SK-N-MC (cell line): ENCODE results near the gene EFNA2.
A peak's percentile ranks its signal among the peaks of the same experiment; 100 is the strongest.
"Not testable (repeated sequence)": the region's sequence is repeated elsewhere in the genome, so short reads cannot be mapped to it uniquely, and the experiment has no call there.

Experiments used
- DNase-seq: peaks from one replicate; pipeline ENCODE4 v3.0.0-alpha.2; 2011; ENCODE audit warnings: low read depth, low spot score
- H3K27ac ChIP-seq: fragments of 200-600 bp; sonication (generic); 2 replicates; pipeline ENCODE4 v1.5.1; 2016; ENCODE audit warnings: mixed run types
- H3K36me3 ChIP-seq: fragments of 200-600 bp; sonication (generic); 2 replicates; pipeline ENCODE4 v1.6.1; 2017; ENCODE audit warnings: antibody characterized with exemption, low read length, mixed read lengths; ENCODE audit not compliant: insufficient read depth
- H3K4me3 ChIP-seq: fragments of 200-600 bp; sonication (generic); 2 replicates; pipeline ENCODE4 v1.5.1; 2016
- H3K9ac ChIP-seq: fragments of 200-600 bp; sonication (generic); 2 replicates; pipeline ENCODE4 v1.8.0; 2017; ENCODE audit warnings: mixed run types, mixed read lengths; ENCODE audit not compliant: insufficient read length
- H3K9me3 ChIP-seq: fragments of 200-600 bp; sonication (generic); 2 replicates; pipeline ENCODE4 v1.6.1; 2017; ENCODE audit warnings: low read depth, mild to moderate bottlenecking, antibody characterized with exemption, low read length, moderate library complexity, mixed read lengths
- EZH2 ChIP-seq: fragments of 200-600 bp; sonication (generic); IDR thresholded peaks from one replicate; pipeline ENCODE4 v1.6.1; 2017; ENCODE audit warnings: antibody characterized with exemption
- FOXP2 ChIP-seq: optimal IDR thresholded peaks from 2 replicates; pipeline ENCODE3; 2011; ENCODE audit warnings: mild to moderate bottlenecking, moderate library complexity; ENCODE audit not compliant: insufficient read depth; ENCODE audit errors: extremely low read length, control extremely low read depth
- POLR2AphosphoS5 ChIP-seq: IDR thresholded peaks from 2 replicates; pipeline ENCODE4 v1.6.1; 2012; ENCODE audit warnings: mild to moderate bottlenecking, low read depth, low read length, borderline replicate concordance

Gene EFNA2

DNA sequence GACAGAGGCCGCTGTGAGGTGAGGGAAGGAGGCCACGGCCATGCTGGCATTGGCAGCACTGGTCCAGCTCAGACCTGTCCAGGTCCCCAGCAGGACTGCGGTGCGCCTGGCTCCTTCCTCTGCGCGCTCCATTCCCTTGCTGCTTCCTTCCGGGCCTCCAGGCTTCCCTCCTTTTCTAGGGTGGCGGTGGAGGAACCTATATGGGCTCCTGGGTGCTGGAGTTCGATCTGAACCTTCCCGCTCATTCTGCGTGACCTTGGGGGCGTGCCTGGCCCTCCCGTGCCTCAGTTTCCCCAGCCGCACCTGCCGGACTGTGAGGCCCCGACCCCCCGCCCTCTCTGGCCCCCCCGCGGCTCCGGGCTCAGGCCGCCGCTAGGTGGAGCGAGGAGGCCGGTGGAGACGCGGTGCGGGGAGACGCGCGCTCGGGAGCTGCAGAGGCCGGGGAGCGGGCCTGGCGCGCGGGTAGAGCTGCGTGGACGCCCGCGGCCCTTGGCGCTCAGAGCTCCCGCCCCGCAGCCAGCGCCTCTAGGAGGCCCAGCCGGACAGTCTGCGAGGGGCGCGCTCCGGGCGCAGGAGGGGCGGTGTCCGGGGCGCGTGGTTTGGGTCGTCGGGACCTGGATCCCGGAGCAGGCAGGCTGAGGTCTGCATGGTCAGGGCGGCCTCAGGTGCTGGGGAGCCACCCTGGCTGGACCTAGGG lies 29.9 kb downstream of the EFNA2 start:
- Histone ChIP-seq H3K27ac (no peak overlapping the region), H3K9ac (no peak overlapping the region), H3K4me3 (peak overlapping the region; percentile 42; the same call in 1 of the 2 replicates), H3K36me3 (no peaks in the 10 kb centered on the region), H3K9me3 (no peaks in the 10 kb centered on the region)
- DNase-seq, result no peak
- TF ChIP-seq EZH2 (no peak), POLR2AphosphoS5 (no peak), FOXP2 (no peak)

DNA sequence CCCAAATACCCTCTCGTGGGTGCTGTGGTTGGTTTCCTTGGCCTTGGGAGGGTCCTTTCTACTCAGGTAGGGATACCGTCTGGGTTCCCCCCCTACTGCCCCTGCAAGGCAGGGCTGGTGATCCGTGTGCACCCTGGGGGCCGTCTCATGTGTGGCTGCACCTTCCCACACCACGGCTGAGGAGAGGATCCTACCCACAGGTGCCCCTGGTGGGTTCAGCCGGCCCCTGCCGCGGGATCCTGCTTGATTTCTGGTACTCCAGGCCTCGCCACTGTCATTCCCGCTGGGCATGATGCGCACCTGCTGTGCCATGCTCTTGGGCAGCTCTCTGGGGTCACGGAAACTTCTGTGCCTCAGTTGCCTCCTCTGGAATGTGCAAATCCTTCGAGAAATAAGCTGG lies 30.8 kb downstream of the EFNA2 start:
- no peaks in the 10 kb centered on the region for H3K9me3 ChIP-seq
- H3K27ac ChIP-seq, result no peak overlapping the region
- H3K9ac ChIP-seq, result no peak overlapping the region
- no peak for TF ChIP-seq POLR2AphosphoS5
- TF ChIP-seq FOXP2, result no peak
- no peak for TF ChIP-seq EZH2
- H3K36me3 ChIP-seq, result no peaks in the 10 kb centered on the region
- H3K4me3 ChIP-seq, result no peak overlapping the region
- DNase-seq, result no peak

DNA sequence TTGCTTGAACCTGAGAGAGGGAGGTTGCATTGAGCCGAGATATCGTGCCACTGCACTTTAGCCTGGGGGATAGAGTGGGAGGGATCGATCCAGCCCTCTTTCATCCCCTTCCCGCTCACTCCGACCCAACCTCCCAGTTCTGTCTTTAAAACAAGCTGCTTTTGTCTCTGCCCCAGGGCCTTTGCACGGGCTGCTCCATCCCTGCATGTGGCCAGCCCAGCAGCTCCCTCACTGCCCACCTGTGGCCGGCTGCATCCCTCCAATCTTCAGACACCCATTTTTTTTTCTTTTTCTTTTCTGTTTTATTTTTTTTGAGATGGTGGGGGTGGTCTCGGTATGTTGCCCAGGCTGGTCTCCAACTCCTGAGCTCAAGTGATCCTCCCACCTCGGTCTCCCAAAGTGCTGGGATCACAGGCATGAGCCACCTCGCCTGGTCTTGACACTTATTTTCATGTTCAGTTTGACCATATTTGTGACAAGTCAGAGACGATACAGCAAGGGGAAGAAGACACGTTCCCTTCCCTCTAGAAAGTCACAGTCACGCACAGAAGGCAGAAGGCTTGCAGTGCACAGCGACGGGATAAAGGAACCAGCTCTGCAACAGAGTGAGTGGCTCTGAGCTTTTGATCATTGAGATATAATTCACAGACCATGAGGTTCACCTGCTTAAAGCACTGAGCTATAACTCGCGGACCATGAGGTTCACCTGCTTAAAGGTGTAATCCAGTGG lies 31.8 kb downstream of the EFNA2 start:
- DNase-seq, result no peak
- TF ChIP-seq POLR2AphosphoS5, result no peak
- no peak for TF ChIP-seq FOXP2
- TF ChIP-seq EZH2, result no peak

DNA sequence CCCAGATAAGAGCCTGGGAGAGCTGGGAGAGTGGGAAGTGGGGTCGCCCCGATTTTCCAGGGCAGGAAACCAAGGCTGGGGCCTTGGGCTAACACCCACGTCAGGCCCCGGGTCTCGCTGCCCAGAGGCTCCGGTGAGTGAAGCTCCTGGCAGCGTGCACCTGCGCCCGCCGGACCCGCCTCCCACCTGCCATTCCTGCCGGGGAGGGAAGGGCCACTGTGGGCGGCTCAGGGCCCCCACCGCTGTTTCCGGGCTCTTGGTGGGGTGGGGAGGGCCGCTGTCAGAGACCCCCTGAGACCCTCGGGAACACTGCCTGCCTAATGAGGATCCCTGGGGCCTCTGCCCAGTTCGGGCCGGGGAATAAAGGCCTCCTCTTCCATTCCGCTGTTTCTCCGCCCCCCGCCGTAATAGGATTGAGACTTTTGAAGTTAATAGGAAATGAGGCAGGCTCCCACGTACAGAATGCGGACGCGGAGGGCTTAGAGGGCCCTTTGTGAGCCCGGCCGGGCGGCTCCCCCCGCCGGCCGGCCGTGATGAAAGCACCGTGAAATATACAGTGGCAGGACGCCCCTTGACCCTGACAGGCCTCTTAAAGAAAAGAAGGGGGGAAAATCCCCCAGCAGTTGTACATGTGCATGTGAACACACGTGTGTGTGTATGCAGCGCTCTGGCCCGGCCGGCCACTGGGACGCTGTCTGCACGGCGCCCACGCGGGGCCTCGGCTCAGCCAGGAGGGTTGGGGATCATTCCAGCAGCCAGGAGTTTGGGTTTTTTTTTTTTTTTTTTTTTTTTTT lies 33.2 kb downstream of the EFNA2 start:
- Histone ChIP-seq H3K36me3 (no peaks in the 10 kb centered on the region), H3K4me3 (no peak overlapping the region), H3K9ac (no peak overlapping the region), H3K27ac (no peak overlapping the region), H3K9me3 (no peaks in the 10 kb centered on the region)
- no peak for TF ChIP-seq POLR2AphosphoS5
- TF ChIP-seq EZH2, result no peak
- TF ChIP-seq FOXP2, result no peak
- DNase-seq, result no peak

More for the DNA sequence above, 31.8 kb downstream of the EFNA2 start:
- no peak overlapping the region for H3K9ac ChIP-seq
- no peak overlapping the region for H3K4me3 ChIP-seq
- H3K27ac ChIP-seq, result no peak overlapping the region
- no peaks in the 10 kb centered on the region for H3K9me3 ChIP-seq
- no peaks in the 10 kb centered on the region for H3K36me3 ChIP-seq

DNA sequence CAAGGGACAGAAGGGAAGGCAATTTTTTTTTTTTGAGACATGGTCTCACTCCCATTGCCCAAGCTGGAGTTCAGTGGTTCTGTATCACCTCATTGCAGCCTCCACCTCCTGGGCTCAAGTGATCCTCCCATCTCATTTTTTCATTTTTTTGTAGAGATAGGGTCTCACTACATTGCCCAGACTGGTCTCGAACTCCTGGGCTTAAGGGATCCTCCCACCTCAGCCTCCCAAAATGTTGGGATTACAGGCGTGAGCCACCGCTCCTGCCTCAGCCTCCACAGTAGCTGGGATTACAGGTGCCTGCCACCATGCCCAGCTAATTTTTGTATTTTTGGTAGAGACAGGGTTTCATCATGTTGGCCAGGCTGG lies 34.6 kb downstream of the EFNA2 start:
- not testable (repeated sequence) for H3K36me3 ChIP-seq, H3K4me3 ChIP-seq, DNase-seq, H3K27ac ChIP-seq, H3K9ac ChIP-seq, H3K9me3 ChIP-seq

DNA sequence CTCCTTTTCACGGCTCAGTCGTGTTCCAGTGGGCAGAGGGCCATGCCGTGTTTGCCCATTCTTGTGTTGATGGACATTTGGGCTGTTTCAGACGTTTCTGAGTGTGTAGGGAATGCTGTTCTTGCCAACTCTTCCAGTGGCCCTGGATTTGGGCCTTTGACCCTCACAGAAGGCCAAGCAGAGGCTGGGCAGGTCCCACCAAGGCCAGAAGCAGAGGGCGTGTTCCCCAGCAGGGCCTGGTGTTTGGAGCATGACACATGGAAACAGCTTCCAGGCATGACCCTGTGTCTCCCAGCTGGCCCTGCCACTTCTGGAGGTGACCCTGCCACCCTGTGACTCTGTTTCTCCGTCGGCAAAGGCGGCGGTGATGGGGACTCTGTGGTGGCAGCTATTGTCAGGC lies 35.9 kb downstream of the EFNA2 start:
- TF ChIP-seq EZH2 (no peak), POLR2AphosphoS5 (no peak), FOXP2 (no peak)
- no peak overlapping the region for H3K4me3 ChIP-seq
- H3K27ac ChIP-seq, result no peak overlapping the region
- H3K9ac ChIP-seq, result no peak overlapping the region
- DNase-seq, result no peak
- H3K9me3 ChIP-seq, result no peaks in the 10 kb centered on the region
- no peaks in the 10 kb centered on the region for H3K36me3 ChIP-seq

DNA sequence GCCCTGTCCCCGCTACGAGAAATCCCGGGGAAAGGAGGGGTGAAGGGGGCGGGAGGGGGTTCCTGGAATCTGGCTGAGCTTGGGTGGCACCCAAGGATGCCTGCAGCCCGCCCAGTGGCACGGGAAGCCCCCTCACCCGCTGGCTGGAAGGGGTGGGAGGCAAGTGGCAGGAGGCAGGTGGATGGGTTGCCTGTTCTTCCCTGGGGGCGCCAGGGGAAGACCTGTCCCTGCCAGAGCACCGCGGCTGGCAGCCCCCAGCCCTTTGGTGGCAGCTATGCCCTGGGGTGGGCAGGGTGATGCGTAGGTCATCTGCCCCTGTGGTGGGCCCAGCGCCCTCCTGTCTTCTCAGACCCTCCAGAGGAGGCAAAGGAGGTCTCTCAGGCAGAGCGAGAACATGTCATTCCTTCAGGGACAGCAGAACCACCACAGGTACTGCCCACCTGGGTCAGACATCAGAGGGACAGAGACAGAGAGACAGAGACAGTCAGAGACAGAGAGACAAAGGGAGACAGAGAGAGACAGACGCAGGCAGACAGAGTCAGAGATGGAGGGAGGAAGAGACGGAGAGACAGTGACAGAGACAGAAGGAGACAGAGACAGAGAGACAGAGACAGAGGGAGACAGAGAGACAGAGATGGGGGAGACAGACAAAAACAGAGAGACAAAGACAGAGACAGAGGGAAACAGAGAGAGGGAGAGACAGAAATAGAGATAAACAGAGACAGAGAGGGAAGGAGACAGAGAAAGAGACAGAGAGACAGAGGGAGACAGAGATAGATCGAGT lies 36.7 kb downstream of the EFNA2 start:
- no peak for TF ChIP-seq EZH2
- no peak for TF ChIP-seq POLR2AphosphoS5
- no peak for TF ChIP-seq FOXP2
- Histone ChIP-seq H3K4me3 (no peak overlapping the region), H3K9me3 (no peaks in the 10 kb centered on the region), H3K36me3 (no peaks in the 10 kb centered on the region), H3K27ac (no peak overlapping the region), H3K9ac (no peak overlapping the region)
- DNase-seq, result no peak

DNA sequence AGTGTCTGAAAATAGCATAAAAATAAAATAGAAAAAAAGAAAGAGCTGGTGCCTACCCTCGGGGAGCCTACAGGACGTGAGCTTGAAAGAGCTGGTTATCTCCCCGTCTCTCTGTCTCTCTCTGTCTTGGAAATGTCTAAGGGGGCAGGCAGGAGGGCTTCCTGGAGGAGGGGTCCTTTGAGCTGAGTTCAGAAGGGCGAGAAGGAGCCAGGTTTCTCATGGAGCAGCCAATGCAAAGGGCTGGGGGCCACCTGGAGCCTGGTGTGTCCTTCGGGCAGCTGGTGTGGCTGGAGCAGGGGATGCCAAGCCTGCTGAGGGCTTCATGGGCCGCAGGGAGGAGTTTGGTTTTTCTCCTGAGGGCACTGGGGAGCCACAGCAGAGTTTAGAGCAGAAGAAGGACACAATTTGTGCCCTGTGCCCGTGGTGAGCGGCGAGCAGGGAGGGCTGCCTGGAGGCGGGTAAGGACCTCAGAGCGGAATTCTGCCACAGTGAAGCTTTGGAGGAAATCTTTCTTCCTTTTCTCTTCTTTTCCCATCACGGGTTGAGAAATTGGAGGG lies 38.7 kb downstream of the EFNA2 start:
- no peak overlapping the region for H3K4me3 ChIP-seq
- H3K9ac ChIP-seq, result no peak overlapping the region
- TF ChIP-seq FOXP2 (no peak), POLR2AphosphoS5 (no peak), EZH2 (no peak)

More for the DNA sequence above, 38.7 kb downstream of the EFNA2 start:
- Histone ChIP-seq H3K9me3 (no peaks in the 10 kb centered on the region), H3K36me3 (no peaks in the 10 kb centered on the region), H3K27ac (no peak overlapping the region)
- no peak for DNase-seq
